ENCODE measurements around the gene IFFO2.

- TF ChIP-seq GATA2 (IDR thresholded peaks at IDR 0.05; ENCODE audit: low read depth, low read length) (no peak), GATA3 (IDR thresholded peaks at IDR 0.05; ENCODE audit: low read depth, low read length) (no peak)
Measured at GRCh38 chr1:18885311-18886002, 71.0 kb downstream of the IFFO2 start.

All from SH-SY5Y (cell line).